ENCODE data around the gene NUDT7. TPM values are rescaled to one million over a fixed set of nuclear protein-coding genes. Genes with fewer than 3 reads are reported as not detected.

NUDT7 gene
- total RNA-seq = 9.9 TPM

DNA sequence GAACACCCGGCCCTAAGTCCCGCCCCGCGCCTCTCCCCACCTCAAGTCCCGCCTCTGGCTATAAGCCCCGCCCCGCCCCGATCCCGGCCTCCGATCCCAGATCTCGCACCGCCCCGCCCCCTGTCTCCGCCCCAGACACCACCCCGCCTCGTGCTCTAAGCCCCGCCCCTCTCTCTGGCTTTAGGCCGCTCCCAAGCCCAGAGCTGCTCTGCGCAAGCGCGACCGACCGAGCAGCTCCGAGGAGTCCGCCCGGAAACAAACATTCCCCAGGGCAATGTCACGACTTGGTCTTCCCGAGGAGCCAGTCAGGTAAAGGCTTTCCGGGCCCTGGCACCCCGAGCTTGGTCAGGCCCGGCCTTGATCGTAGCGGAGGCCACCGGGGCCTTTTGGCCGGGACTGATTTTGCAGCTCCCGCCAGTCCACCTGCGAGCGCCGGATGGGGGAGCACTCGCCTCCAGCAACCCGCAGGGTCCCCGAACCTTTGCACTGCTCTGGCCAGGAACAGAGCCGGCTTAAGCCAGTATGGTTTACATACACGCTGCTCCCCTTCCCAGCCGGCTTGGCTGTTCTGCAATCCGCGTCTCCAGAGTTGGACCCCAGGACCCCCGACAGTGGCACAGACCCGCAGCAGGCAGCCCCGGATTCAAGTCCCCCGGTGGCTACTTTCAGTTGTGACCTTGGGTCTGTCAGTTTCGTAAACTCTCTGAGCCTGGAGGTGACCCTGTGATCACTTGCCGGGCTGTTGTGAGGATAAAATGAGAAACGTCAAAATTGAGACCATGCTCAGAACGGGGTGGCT is at the start of gene NUDT7:
TSS of gene NUDT7 (plus strand) at position 206 of the 799 bp plus-strand sequence. CDS start at position 275, 69 bp downstream.
- peak; percentile 93 for DNase-seq

DNA sequence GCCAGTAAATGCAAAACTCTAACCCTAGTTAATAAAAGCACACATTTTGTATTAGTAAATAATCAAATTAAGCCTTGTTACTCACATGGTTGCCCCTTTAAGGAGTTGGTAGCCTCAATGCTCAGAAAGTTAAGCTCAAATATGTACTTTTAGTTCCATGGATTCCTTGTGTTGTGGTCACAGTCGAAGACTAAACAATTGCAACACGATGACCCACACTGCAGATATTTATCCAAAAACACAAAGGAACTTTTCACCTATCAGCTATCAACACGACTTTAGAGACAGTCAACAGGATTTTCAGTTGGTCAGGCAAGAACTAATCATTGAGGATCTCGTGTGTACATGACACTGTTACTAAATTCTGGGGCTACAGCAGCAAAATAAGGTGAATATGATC is 47.4 kb upstream of the NUDT7 start:
- no peak for DNase-seq

DNA sequence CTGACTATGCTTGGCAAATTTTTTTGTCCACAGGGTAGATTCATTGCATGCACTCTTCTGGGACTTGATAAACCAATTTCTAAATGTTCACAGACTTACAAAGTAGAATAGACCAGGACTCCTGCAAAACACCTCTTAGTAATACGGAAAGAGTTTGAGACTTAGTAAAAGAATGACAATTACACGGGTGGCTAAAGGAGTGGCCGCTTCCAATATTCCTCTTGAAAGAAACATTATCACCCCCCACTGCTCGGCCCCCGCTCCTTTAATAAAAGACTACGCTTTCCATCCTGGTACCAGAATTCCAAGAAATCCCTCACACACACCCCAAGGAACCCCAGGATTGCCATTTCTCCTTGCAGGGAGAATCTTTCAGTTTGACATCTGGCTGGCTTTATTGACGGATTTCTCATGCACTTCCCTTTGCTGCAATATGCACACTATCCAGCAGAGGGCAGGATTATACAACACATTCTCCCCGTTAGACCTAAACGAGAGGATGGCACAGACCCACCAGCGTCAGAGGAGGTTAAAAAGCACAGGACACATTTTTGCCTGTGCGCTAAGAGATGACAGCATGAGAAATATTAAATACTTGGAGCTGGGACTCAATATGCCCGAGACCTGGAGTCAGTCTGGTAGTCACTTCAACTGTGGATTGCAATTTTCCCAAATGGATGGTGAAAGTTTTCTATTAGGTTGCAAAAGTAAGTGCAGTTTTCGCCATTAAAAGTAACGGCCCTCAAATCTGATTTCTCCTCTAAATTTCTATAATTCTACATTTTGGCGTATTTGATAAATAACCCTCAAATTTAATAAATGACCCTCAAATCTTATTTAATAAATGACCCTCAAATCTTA is 46.6 kb upstream of the NUDT7 start:
- DNase-seq = peak; percentile 74

DNA sequence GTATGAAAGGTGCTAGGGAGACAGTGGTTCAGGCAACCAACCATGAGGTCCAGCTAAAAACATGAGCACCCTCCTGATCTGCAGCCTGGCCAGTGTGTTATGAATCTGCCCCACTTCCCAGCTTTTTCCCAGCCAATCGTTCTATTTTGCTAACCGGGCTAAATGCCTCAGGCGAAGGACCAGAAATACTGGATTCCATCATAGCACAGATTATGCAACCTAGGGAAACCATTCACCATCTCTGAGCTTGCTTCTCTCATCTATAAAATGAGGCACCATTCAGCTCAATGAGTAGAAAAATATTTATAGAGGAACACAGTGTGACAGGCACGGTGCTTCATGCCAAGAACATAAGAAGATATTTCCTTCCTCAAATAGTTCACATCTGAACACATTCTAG is 45.2 kb upstream of the NUDT7 start:
- DNase-seq = no peak

DNA sequence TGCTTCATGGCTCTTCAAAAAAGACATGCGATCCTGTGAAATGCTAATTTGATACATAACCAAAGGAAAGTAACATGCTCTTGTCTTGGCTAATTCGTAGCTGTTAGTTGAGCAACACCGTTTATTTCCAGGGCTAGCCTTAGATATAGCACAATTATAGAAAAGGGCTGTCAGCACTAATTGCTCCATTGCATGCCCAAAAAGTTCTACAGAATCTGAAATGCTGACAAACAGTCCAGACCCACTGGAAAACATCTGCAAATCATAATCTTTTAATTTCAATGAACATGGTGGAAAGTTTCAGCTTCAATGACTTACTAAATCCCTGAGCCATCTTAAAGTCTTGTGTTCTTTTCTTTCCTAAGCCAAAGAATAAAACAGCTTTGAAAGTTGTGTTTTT is 42.9 kb upstream of the NUDT7 start:
- peak; percentile 87 for DNase-seq

DNA sequence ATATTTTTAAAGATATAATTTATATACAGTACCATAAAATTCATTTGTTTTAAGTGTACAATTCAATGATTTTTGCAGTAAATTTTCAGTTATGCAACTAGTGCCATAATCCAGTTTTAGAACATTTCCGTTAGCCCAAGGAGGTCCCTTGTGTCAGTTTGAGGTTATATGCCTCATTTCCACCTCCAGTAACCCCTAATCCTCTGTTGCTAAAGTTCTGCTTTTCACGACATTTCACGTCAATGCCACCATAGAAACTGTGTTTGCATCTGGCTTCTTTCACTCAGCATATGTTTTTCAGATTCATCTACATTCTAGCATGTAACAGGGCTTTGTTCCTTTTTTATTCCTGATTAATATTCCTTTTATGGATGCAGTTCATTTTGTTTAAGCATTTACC is 42.4 kb upstream of the NUDT7 start:
- peak; percentile 72 for DNase-seq

DNA sequence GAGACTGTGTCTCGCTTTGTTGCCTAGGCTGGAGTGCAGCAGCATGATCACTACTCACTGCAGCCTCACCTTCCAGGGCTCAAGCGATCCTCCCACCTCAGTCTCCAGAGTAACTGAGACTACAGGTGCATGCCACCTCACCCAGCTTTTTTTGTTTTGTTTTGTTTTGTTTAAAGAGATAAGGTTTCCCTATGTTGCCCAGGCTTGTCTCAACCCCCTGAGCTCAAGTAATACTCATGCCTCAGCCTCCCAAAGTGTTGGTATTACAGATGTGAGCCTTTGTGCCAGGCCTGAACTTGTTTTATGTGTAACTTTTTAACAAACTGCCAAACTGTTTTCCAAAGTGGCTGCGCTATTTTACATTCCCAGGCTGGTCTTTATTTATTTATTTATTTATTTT is 41.8 kb upstream of the NUDT7 start:
- no peak for DNase-seq

DNA sequence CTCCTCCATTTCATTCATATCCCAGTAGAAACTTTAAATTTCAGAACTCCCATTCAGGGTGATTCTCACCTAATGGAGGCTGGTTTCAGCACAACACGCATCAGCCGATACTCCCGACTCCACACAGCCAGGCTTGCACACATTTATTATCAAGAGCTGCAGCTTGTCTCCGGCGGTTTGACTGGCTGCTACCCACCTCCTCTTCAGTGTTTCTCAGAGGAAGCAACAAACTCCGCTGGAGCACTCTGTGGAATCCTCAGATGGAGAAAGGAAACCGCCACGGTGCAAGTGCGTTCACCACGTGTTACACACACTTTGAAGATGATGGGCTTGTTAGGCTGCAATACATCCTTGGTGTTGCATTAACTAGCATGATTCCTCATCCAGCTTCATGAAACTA is 39.7 kb upstream of the NUDT7 start:
- no peak for DNase-seq

DNA sequence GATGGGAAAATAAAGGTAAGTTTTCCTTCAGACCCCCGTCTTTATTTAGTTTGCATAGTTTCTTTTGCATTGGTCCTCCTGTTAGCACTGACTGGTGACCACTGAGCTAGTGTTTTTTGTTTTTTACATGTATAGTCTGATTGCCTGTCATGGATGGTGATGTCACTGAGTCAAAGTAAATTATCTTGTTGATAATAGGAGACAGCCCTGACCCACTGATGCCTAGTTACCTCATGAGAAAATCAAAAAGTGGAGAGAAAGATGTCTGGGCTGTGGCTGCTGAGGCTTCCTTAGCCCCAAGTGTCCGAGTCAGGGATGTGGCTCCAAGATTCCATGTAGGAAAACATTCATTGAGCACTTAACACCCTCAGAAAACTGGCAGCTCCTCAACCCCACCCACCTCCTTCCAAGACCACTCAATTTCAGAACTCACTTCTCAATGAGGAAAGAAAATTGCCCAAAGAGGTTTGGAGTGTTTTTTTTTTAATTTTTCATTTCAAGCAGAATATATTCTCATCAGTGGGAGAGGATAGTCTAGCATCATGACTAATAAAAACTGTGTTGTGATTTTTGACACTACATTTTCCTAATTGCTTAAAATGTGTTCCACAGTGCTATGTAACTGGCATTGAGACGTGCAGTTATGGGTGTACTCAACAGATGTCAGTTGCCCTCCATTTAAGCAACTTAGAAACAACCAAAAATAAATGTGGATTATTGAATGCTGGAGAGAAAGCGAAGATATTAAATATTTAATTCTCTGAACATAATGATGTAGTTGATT is 38.7 kb upstream of the NUDT7 start:
- no peak for DNase-seq

DNA sequence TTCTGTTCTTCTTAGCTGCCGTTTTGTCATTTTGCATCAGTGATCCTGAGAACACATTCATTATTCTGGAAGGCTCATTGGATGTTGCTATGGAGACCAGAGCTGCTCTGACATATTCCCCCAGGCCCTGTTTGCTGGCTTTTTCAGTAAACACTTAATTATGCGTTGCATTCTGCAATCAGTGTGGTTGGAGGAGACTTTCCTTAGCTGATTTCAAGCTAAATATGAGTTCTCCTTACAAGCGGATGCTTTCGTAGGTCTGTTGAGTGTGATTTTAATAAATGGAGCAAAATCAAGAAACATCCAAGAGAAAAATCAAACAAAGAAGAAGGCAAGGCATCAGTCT is 38.2 kb upstream of the NUDT7 start:
- peak; percentile 60 for DNase-seq

DNA sequence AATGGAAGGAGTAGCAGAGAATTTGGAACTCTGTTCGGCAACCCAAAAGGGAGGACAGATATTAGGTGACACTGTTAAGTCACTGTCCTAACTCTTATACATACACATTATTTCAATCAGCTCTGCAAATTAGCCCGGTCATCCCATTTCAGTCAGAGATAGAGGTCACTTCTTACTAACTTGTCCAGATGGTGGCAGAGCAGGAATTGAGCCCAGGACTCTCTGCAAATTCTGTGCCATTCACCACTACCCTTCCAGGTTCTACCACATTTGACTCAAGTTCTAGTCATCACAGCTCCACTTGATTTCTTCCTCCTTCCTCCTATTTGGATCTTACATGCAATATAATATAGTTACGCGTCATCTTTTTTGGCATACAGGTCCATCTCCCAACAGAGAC is 35.9 kb upstream of the NUDT7 start:
- no peak for DNase-seq

DNA sequence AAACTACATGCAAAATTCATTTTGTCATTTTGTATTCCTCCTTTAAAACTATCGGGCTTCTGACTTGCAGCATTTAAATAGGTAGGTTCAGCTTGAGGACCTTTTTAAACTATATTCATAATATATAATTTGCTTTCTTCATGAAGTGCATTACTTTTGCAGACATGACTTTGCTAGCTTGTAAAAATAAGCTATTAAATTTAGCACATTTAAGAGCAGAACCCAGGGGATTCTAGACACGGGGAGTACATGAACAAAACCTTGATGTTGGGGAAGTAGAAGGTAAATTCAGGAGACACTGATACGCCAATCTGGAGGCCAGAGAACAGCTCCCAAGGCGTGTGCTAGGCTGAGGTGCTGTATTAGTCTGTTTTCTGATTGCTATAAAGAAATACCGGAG is 32.3 kb upstream of the NUDT7 start:
- no peak for DNase-seq

DNA sequence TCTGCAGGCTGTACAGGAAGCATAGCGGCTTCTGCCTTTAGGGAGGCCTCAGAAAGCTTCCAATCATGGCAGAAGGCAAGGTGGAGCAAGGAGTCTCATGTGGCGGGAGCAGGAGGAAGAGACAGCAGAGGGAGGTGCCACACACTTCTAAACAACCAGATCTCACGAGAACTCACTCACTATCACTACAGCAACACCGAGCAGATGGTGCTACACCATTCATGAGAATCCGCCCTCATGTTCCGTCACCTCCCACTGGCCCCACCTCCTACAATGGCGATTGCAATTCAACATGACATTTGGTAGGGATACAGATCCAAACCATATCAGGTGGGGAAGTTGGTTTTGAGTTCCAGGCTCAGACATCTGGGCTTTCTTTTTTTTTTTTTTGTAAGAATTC is 31.9 kb upstream of the NUDT7 start:
- DNase-seq = no peak

DNA sequence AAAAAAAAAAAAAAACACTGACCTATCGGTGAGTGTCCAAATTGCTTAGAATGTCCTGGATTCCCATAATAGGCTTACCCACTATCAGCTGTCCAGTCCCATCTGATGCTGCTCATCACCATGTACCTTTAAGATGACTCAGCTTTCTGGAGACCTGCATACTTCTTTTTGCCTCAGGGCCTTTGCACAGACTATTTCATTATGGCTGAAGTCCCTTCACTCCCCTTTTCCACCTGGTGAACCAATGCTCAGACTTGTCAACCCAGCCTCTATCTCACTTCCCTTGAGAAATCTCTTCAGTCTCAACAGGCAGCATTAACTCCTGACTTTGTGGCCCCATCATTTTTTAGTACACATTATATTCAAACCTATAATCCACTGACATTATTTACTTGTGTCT is 29.7 kb upstream of the NUDT7 start:
- no peak for DNase-seq

DNA sequence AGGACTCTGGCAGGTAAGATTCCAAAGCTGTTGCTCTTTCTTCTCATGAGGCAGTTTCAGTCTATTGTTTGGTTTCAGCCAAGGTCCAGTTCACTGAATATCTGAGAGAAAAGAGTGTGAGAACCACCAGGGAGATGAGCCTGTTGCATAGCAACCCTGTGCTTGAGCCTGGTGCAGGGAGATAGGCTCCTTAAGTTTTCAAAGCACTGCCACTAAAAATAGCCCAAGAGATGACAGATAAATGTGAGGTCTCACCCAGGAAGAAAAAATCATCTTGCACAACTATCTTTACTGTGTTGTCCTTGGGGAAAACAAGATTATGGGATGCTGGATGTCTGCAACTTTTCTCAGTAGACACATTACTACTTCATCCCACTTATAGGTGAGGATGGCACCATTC is 26.2 kb upstream of the NUDT7 start:
- no peak for DNase-seq

DNA sequence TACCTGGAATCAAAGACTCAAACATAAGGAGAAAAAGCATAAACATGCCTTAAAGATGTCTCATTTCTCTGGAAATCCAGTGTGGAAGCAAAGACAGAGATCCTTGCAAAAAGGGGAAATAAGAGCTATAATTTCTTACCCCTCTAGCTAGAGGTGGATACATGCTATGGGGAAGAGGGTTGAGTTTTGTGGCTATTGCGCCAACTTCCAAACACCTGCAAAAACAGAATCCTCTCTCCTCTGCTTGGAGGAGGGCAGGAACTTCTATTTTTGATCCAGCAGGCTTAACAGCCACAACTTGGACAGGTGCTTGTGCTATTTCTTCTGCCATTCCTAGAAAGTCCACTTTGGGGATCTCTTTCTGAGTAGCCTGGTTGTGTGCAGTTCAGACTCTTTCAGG is 21.5 kb upstream of the NUDT7 start:
- no peak for DNase-seq

DNA sequence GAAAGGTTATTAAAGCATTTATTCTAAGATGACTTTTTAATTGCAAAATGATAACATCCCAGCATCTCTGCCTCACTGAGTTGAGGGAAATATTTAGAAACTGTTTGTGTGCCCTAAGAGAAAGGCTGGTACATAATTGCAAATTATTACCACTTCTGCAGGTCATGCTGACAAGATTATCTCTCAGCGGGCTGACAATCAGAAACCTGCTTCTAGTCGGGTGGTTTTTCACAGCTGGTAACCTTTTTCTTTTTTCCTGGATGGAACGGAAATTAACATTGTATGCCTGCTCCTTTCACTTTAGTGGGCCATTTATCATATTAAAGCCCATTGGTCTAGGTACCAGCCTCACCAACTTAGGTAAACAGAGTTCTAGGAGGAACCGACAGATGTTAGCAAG is 17.0 kb upstream of the NUDT7 start:
- no peak for DNase-seq

DNA sequence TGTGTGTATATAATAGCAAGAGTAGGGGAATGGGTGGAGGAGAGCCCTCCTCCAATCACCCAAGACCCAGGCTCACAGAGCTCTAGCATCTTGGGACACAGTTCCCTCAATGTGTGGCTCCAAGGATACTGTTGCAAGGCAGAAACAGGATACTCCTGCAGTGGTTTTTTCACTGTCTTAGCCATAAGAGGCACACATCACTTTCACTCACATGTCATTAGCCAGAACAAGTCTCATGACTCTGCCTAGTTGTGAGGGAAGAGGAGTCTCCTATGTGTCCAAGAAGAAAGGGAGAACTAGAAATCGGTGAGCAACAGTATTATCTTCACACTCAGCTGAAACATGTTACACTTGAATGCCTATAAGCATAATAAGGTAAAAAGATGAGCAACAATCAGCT is 11.1 kb upstream of the NUDT7 start:
- DNase-seq = no peak

DNA sequence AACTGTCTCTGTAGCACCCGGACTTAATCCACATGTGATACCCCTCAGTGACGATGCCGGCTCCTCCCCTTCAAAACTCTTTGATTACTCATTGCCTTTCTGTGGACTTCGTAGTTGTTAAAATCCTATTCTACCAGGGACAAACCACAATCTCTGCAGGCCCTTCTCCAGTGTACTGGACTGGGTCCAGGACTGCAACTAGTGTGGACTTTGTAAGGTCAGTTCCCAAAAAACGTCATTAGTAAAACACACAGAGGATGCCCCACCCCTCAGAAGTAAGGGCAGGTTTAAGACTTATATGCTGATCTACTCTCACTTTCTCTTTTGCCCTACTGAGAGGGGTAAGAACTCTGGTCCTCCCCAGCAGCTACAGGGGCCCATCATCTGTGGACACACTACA is 10.5 kb upstream of the NUDT7 start:
- no peak for DNase-seq

DNA sequence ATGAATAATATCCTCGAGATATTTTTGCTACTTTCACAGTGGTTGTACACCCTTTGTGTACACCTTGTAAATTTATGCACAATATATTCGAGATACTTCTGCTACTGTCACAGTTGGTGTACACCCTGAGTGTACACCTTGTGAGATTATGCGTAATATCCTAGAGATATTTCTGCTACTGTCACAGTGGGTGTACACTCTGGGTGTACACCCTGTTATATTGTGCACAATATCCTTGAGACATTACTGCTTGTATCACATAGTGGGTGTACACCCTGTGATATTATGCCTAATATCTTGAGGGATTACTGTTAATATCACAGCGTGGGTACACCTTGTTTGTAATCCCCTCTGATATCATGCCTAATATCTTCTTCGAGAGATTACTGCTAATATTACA is 7.2 kb upstream of the NUDT7 start:
- no peak for DNase-seq

DNA sequence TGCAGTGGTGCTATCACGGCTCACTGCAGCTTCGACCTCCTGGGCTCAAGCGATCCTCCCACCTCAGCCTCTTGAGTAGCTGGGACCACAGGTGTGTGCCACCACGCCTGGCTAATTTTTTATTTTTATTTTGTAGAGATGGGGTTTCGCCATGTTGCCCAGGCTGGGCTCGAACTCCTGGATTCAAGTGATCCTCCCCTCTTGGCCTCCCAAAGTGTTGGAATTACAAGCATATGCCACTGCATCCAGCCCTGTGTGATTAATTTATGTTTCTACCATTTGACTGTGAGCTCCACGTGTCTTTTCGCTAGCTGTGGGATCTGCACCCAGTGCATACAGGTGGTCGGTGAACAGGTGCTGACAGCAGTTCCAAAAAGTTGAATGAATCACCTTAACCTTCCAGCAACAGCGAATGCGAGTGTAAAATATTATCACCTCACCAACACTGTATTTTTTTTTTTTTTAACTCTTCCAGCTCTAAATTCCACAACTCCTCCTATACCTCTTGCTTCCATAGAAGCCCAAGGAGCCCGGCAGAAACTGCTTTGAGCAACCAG is 484 bp upstream of the NUDT7 start:
- no peak for DNase-seq

DNA sequence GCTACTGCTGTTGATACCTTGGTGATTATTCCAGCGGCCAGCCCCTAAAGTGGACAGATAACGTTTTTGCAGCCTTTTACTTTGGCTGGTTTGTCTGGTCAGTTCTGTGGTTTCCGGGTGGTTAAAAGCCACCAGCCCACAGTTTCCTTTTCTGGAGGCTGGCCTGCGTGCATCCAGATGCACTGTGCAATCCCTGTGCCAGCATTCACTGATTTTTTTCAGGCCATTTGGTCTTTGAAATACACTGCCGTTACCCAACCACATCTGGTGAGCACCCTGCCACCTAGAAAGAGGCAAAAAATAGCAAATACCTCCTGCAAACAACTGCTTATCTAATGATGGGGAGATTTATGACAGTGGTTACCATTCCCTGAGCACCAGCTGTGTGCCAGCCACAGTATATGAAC is 797 bp downstream of the NUDT7 start:
- no peak for DNase-seq

DNA sequence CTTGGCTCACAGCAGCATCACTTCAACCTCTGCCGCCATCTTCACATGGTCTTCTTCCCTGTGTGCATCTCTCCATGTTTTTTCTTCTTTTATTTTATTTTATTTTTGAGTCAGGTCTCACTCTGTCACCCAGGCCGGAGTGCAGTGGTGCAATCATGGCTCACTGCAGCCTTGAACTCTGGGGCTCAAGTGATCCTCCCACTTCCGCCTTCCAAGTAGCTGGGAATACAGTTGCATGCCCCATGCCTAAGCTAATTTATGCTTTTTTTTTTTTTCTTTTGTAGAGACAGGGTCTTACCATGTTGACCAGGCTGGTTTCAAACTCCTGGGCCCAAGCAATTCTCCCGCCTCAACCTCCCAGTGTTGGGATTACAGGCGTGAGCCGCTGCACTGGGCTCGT is 1.9 kb downstream of the NUDT7 start:
- no peak for DNase-seq

Measured in skin of body (tissue), 2 donors.